ENCODE data around the gene SELENOH.
A peak's percentile ranks its signal among the peaks of the same experiment; 100 is the strongest.

Gene SELENOH

DNA sequence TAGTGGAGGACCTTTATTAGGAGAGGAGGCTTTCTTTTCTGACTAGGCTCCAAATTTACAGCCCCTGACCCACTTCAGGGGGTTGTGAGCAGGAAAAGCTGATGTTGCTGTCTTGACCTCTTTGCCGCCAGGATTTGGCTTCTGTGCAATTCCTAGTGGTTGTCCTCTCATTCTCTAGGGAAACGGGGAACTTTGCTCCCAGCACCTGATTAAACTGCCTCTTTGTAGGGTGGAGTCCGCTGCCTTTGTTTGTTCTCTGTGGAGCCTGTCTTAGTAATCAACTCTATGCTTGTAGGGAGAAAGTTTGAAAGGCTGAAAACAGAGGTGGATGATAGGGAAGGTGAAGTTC lies 36.7 kb downstream of the SELENOH start:
- H3K4me1 Mint-ChIP-seq, result peaks cover 20% of the 10 kb centered on the region
- DNase-seq, result no peak
- no peak overlapping the region for H3K4me3 Mint-ChIP-seq
- peaks cover 3% of the 10 kb centered on the region for H3K27me3 Mint-ChIP-seq
- H3K9me3 Mint-ChIP-seq, result no peaks in the 10 kb centered on the region
- no peak overlapping the region for H3K27ac Mint-ChIP-seq
- no peaks in the 10 kb centered on the region for H3K36me3 Mint-ChIP-seq
- CTCF ChIA-PET, result interaction anchor here (2.1 kb wide), 1 partner anchor 23 kb away, joined by 5 read pairs; no protein-coding TSS in a partner anchor

DNA sequence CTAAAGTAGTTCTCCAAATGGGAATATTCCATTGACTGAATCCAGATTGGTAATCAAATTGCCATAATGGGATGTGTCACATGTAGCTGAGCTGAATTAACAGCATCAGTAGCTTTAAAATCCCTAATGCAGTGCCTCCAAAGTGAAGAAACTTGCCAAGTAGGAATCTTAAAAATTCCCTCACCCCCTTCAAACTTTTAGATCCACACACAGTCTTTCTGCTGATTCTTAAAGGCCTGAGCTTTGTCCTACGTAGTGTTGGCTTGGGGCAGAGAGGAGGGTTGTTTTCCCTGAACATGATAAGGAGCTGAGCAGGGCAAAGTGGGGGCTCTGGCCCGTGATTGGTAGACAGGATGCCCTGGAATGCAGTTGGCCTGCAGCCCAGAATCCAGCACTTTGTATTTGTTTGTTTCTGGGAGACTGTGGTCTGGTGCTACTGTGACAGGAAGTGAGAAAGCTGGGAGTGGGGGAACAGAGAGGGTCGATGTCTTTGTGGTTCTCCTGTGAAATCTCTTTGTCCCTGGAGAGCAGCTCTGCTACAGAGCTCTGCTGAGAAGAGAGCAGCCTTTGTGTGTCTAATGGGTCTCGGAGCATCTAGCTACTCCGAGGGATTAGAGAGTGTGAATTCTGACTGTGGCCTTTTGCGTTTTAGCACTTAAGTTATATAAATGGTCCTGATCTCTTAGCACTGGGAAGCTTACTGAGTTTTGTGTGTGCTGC lies 37.2 kb downstream of the SELENOH start:
- H3K27ac Mint-ChIP-seq, result no peak overlapping the region
- CTCF ChIA-PET, result interaction anchor here (0.9 kb wide), 1 partner anchor 22 kb away, joined by 3 read pairs; no protein-coding TSS in a partner anchor

DNA sequence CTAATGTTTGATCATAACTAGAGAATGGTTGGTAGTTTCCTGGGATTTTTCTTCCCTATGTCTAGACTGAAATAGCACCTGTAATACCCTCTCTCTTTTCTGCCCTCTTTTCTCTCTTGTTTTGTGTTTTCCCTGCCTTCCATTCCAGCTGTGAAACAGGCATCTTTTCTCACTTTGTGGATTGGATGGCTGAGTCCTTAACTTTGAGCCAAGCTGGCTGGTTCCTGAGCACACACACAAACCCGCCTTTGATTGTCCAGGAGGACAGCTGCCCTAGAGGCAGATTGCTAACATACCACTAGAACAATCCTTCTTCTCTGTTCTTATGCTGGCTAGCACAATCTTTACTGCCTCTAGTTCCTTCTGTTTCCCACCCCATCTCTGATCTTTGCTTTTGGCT lies 38.0 kb downstream of the SELENOH start:
- no peaks in the 10 kb centered on the region for H3K36me3 Mint-ChIP-seq
- CTCF ChIA-PET, result interaction anchor here (0.9 kb wide), 1 partner anchor 21 kb away, joined by 3 read pairs; no protein-coding TSS in a partner anchor
- H3K27ac Mint-ChIP-seq, result no peak overlapping the region
- peaks cover 3% of the 10 kb centered on the region for H3K27me3 Mint-ChIP-seq
- H3K9me3 Mint-ChIP-seq, result no peaks in the 10 kb centered on the region
- no peak for DNase-seq
- peaks cover 20% of the 10 kb centered on the region for H3K4me1 Mint-ChIP-seq
- no peak overlapping the region for H3K4me3 Mint-ChIP-seq

More for the DNA sequence above, 37.2 kb downstream of the SELENOH start:
- no peak overlapping the region for H3K4me3 Mint-ChIP-seq
- H3K9me3 Mint-ChIP-seq, result no peaks in the 10 kb centered on the region
- DNase-seq, result no peak
- peaks cover 20% of the 10 kb centered on the region for H3K4me1 Mint-ChIP-seq
- peaks cover 3% of the 10 kb centered on the region for H3K27me3 Mint-ChIP-seq
- no peaks in the 10 kb centered on the region for H3K36me3 Mint-ChIP-seq

DNA sequence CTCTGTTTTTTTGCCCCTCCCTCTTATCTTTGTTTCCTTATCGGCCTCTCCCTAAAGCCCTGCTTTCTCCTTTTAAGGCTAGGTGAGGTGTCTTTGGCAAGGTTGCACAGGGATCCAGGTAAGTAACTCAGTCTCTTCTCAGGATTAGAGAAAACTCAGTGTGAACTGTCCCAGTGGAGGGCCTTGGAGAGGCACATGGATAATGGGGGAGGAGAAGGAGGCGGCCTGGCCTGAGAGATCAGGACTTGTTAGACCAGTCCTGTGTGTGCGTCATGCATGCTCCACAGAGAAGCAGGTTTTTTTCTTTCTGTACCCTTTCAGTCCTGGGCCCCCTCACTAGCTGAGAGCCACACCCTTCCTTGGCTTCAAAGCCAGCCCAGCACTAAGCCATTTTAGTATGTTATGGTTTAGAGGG lies 40.2 kb downstream of the SELENOH start:
- DNase-seq, result no peak
- no peak overlapping the region for H3K4me3 Mint-ChIP-seq
- no peaks in the 10 kb centered on the region for H3K9me3 Mint-ChIP-seq
- no peaks in the 10 kb centered on the region for H3K36me3 Mint-ChIP-seq
- no peak overlapping the region for H3K27ac Mint-ChIP-seq
- CTCF ChIA-PET, result no interaction called here
- H3K27me3 Mint-ChIP-seq, result peaks cover 3% of the 10 kb centered on the region
- peaks cover 17% of the 10 kb centered on the region for H3K4me1 Mint-ChIP-seq

DNA sequence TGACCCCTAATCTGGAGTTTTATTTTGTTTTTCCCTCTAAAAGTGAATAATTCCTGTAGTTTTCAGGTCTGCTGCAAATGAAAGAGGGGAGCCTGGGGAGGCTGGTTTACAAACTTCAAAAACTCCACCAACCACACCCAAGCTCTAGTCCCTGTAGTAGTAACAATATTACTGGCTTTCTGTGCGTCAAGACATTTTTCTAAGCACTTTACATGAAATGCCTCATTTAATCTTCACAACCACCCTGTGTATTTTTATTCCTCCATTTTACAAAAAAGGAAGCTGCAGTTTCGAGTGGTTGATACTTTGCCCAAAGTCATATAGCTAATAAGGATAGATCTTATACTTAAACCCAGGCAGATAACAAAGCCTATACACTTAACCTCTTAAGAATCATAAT lies 43.8 kb downstream of the SELENOH start:
- Mint-ChIP-seq H3K27me3 (peaks cover 3% of the 10 kb centered on the region), H3K4me1 (peaks cover 27% of the 10 kb centered on the region), H3K4me3 (no peak overlapping the region), H3K36me3 (no peaks in the 10 kb centered on the region), H3K27ac (no peak overlapping the region), H3K9me3 (no peaks in the 10 kb centered on the region)
- CTCF ChIA-PET, result interaction anchor here (0.6 to 1.8 kb wide), 5 partner anchors 15 to 78 kb away, joined by 3 to 10 read pairs (median 3); partner anchors contain the start of gene BTBD18
- no peak for DNase-seq

DNA sequence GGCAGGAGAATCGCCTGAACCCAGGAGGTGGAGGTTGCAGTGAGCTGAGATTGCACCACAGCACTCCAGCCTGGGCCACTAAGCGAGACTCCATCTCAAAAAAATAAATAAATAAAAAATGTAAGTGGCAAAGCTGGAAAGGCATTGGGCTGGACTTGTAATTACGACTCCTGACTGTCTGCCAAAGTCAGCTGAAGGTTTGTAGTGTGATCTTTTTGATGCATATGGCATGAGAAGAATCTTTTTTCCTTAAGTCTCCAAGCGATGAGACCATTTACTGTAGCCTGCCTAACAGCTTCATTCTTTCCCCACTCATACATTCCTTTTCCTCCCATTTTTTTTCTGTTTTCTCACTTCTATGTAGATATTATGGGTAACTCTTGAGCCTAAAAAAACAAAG lies 45.1 kb downstream of the SELENOH start:
- Mint-ChIP-seq H3K4me3 (no peak overlapping the region), H3K36me3 (peaks cover 2% of the 10 kb centered on the region), H3K9me3 (no peaks in the 10 kb centered on the region), H3K4me1 (peaks cover 28% of the 10 kb centered on the region), H3K27ac (no peak overlapping the region), H3K27me3 (peaks cover 2% of the 10 kb centered on the region)
- DNase-seq, result no peak
- CTCF ChIA-PET, result no interaction called here

DNA sequence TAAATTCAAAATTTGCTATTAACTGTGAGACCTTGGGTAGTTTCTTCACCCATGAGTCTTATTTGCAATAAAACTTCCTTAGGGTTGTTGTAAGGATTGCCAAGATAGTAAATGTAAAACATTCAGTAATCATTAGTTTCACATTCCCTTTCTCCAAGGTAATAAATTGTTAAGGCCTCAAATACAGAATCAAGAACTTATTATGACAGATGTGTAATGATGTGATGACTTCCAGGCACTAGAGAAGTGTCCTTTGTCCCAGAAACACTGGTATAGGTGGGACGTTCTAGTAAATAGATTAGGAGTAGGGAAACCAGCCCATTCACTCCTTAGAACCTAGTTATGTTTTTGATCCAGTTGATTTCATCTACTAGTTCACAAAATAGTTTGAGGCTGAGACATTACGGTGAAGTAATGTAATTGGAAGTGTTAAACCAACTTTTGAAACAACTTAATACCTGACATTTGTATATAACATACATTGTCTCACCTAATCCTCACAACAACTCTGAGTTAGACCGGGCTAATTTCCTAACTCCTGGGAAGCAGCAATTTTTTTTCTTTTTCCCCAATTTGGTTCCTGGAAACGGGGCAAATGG lies 45.8 kb downstream of the SELENOH start:
- no peak for DNase-seq
- Mint-ChIP-seq H3K27me3 (no peaks in the 10 kb centered on the region), H3K36me3 (peaks cover 3% of the 10 kb centered on the region), H3K4me1 (peaks cover 28% of the 10 kb centered on the region), H3K9me3 (no peaks in the 10 kb centered on the region), H3K27ac (no peak overlapping the region), H3K4me3 (no peak overlapping the region)
- CTCF ChIA-PET, result no interaction called here

DNA sequence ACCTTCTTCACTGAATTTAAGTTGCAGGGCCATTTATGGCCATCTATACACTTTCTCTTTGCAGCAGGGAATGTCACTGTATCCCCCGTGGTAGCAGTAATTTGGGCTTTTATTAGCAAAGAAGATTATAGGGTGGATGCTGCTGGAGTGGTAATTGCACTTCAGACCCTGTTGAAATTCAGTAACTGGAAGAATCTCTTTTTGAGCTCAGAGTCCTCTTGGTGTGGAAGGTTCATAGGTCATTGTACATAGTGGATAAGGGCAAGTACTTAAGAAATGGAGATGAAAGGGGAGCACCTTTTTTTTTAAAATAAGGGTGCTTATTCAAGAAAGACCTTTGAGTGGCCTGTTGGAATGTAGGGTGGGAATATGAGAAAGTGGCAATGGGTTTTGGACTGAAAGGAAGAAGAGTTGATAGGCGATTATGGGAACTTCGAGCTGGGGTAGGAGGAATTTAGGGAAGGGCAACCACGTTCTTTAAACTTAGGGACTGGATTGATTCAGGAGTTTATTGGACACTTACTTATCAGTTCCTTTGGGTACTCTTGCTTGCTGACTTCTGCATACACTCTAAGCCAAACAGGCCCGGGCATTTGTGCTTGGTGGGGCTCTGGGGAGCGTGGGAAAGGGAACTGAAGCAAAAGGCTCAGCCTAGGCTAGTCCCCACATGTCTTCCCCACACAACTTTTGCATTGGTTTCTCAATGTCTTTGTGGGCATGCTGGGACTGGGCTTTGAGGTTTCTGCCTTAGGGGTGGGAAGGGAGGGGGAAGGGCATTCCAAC lies 46.8 kb downstream of the SELENOH start:
- Mint-ChIP-seq H3K27me3 (no peaks in the 10 kb centered on the region), H3K9me3 (no peaks in the 10 kb centered on the region), H3K4me1 (peaks cover 37% of the 10 kb centered on the region), H3K27ac (no peak overlapping the region), H3K4me3 (no peak overlapping the region), H3K36me3 (peaks cover 4% of the 10 kb centered on the region)
- CTCF ChIA-PET, result no interaction called here
- DNase-seq, result no peak

DNA sequence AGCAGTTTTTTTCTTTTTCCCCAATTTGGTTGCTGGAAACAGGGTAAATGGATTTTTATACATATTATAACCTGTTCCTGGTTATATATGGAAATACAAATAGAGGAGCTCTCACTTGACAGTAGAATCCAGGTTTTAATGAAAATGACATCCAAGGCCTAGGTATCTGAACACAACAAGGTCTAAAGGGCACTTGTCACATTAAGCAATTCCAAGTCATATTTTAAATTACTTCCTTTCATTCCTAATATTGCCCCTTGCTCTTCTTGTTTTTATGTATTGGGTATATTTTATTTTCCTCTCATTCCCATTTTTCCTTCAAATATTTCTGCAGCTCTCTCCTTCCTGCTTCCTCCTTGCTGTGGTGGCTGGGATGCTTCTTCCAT lies 47.4 kb downstream of the SELENOH start:
- H3K9me3 Mint-ChIP-seq, result no peaks in the 10 kb centered on the region
- H3K36me3 Mint-ChIP-seq, result peaks cover 5% of the 10 kb centered on the region
- no peak overlapping the region for H3K4me3 Mint-ChIP-seq
- H3K27me3 Mint-ChIP-seq, result no peaks in the 10 kb centered on the region
- H3K4me1 Mint-ChIP-seq, result peaks cover 43% of the 10 kb centered on the region
- no peak for DNase-seq
- no peak overlapping the region for H3K27ac Mint-ChIP-seq
- CTCF ChIA-PET, result no interaction called here

DNA sequence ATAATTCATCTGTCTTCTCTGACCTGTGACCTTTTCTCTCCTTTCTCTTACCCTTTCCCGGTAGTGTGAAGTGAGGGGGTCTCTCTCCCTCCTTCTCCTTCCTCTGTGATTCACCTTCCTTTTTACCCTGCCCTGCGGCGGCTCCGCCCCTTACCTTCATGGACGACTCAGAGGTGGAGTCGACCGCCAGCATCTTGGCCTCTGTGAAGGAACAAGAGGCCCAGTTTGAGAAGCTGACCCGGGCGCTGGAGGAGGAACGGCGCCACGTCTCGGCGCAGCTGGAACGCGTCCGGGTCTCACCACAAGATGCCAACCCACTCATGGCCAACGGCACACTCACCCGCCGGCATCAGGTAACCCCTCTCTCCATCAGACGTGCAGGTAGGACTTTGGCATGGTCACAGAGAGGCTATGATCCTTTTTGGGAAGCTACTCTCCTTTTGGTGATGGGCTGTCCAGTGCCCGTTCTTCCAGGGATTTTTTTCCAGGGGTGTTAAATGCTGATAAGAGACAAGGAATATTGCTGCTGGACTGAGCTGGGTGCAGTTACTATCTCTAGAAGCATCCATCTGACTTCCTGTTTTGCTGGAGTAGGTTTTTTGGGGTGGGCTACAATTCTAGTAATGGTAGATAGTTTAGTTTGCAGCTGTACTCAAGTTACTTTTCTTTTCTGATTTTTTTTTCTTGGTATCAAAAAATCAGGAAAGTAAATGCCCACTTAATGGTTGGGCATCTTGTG lies 50.2 kb downstream of the SELENOH start:
- H3K27ac Mint-ChIP-seq, result peak overlapping the region; percentile 95
- CTCF ChIA-PET, result interaction anchor here (1.0 to 2.1 kb wide), 5 partner anchors 9 to 733 kb away, joined by 3 to 8 read pairs (median 4); partner anchors contain the start of genes BTBD18 and UBE2L6
- H3K4me1 Mint-ChIP-seq, result peaks cover 54% of the 10 kb centered on the region
- H3K36me3 Mint-ChIP-seq, result peaks cover 15% of the 10 kb centered on the region
- H3K27me3 Mint-ChIP-seq, result no peaks in the 10 kb centered on the region
- no peaks in the 10 kb centered on the region for H3K9me3 Mint-ChIP-seq
- no peak for DNase-seq
- peak overlapping the region; percentile 38 for H3K4me3 Mint-ChIP-seq

DNA sequence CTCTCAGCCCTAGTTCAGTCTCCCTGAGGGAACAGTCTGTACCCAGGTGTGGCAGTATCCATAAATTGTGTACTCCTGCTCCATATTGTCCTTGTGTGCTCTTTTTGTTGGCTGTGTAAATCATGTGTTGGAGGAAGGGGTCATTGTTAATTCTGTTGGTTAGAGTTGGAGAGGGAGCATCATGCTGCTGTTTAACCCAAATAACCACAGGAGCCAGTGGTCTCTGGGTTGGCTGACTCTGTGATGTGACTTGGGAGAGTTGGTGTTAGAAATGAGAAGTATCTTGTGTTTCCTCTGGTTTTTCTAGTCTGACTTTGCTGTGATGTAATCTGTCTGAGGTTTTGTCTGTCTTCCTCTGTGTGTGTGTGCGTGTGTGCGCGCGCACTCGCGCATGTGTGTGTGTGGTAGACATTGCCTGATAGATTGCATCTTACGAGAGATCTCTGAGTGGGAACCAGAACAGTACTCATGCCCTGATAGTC lies 50.8 kb downstream of the SELENOH start:
- peaks cover 17% of the 10 kb centered on the region for H3K36me3 Mint-ChIP-seq
- H3K9me3 Mint-ChIP-seq, result no peaks in the 10 kb centered on the region
- H3K4me3 Mint-ChIP-seq, result peak overlapping the region; percentile 38
- peak overlapping the region; percentile 95 for H3K27ac Mint-ChIP-seq
- peak; percentile 88 for DNase-seq
- CTCF ChIA-PET, result interaction anchor here (1.0 to 2.1 kb wide), 4 partner anchors 9 to 732 kb away, joined by 3 to 8 read pairs (median 4); partner anchors contain the start of gene UBE2L6
- no peaks in the 10 kb centered on the region for H3K27me3 Mint-ChIP-seq
- H3K4me1 Mint-ChIP-seq, result peaks cover 54% of the 10 kb centered on the region

DNA sequence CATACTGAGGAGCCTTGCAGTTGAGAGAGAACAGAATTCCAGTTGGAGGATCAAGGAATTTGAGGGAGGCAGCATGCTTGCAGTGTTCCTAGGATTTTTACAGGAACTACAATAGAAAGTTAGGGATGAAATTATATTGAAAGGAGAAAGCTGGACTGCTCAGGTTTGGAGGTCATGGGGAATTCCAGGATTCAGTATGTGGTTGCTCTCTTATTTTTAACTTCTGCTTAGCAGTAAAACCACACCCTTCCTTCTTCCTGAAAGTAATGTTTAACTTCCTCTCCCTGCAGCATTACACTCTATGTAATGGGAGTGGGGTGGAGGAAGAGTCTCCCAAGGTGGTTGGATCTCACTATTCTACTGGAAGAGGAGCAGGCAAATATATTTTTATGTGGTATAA lies 51.6 kb downstream of the SELENOH start:
- no peaks in the 10 kb centered on the region for H3K27me3 Mint-ChIP-seq
- H3K27ac Mint-ChIP-seq, result peak overlapping the region; percentile 95
- H3K4me1 Mint-ChIP-seq, result peaks cover 53% of the 10 kb centered on the region
- H3K9me3 Mint-ChIP-seq, result no peaks in the 10 kb centered on the region
- CTCF ChIA-PET, result interaction anchor here (2.1 kb wide), 1 partner anchor 8 kb away, joined by 8 read pairs; no protein-coding TSS in a partner anchor
- H3K36me3 Mint-ChIP-seq, result peaks cover 19% of the 10 kb centered on the region
- no peak for DNase-seq
- H3K4me3 Mint-ChIP-seq, result peak overlapping the region; percentile 46
